SKM-1 treated with dmso at 0.1 percent for 144 hours (cell line): ENCODE measurements around the gene M6PR.

ENCODE experiments used
- DNase-seq: peaks from one replicate; lab custom pipeline; 2025; ENCODE audit not compliant: unreplicated experiment; lab: John Stamatoyannopoulos, UW

M6PR gene

GRCh38 chr12:8949342-8950220 lies at the start of gene M6PR:
Gene M6PR, minus strand, starts transcription at chr12:8949645. Its CDS starts 3,241 bp downstream, at chr12:8946404.
- DNase-seq = peak; percentile 90

- DNase-seq = no peak
Observed at GRCh38 chr12:8996682-8997405, 47.4 kb upstream of the M6PR start.

GRCh38 chr12:8995021-8995775 lies 45.8 kb upstream of the M6PR start:
- no peak for DNase-seq

GRCh38 chr12:8993827-8994226 lies 44.4 kb upstream of the M6PR start:
- no peak for DNase-seq

GRCh38 chr12:8991371-8992345 lies 42.2 kb upstream of the M6PR start:
- DNase-seq = no peak

GRCh38 chr12:8989413-8989812 lies 40.0 kb upstream of the M6PR start, which contains the start of gene KLRG1:
Gene KLRG1, plus strand, starts transcription at chr12:8989546. Its CDS starts 90 bp downstream, at chr12:8989636.
- DNase-seq = no peak

GRCh38 chr12:8987685-8988084 lies 38.2 kb upstream of the M6PR start:
- no peak for DNase-seq

GRCh38 chr12:8987163-8987562 lies 37.7 kb upstream of the M6PR start:
- no peak for DNase-seq

GRCh38 chr12:8985213-8985754 lies 35.8 kb upstream of the M6PR start:
- no peak for DNase-seq

GRCh38 chr12:8980137-8980536 lies 30.7 kb upstream of the M6PR start:
- DNase-seq = no peak

GRCh38 chr12:8970432-8970831 lies 21.0 kb upstream of the M6PR start:
- DNase-seq = no peak

GRCh38 chr12:8969861-8970411 lies 20.5 kb upstream of the M6PR start:
- DNase-seq = no peak

GRCh38 chr12:8968761-8969160 lies 19.3 kb upstream of the M6PR start:
- DNase-seq = no peak

GRCh38 chr12:8960176-8960575 lies 10.7 kb upstream of the M6PR start:
- DNase-seq = no peak

GRCh38 chr12:8958066-8958465 lies 8.6 kb upstream of the M6PR start:
- DNase-seq = no peak

- DNase-seq = no peak
Observed at GRCh38 chr12:8957561-8957960, 8.1 kb upstream of the M6PR start.

- no peak for DNase-seq
Observed at GRCh38 chr12:8956772-8957171, 7.3 kb upstream of the M6PR start.

- DNase-seq = no peak
Observed at GRCh38 chr12:8956073-8956472, 6.6 kb upstream of the M6PR start.

GRCh38 chr12:8953773-8954402 lies 4.4 kb upstream of the M6PR start:
- DNase-seq = no peak
